ENCODE results near the gene OR5AC2.

Gene OR5AC2

DNA sequence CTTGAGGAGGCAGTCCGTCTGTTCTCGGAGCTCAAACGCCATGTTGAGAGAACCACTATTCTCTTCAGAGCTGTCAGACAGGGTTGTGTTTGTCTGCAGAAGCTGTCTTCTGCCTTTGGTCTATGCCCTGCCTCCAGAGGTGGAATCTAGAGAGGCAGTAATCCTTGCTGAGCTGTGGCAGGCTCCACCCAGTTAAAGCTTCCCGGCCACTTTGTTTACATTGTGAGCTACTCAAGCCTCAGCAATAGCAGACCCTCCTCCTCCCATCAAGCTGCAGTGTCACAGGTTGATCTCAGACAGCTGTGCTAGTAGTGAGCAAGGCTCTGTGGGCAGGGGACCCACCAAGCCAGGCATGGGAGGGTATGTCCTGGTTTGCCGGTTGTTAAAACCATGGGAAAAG lies 8.9 kb downstream of the OR5AC2 start:
- TF ChIP-seq TOX (CRISPR knock-in tag; IDR thresholded peaks at IDR 0.05; ENCODE audit: borderline replicate concordance) = no peak
- no peak for TF ChIP-seq ISL1 (CRISPR knock-in tag; IDR thresholded peaks at IDR 0.05)
- TF ChIP-seq PPARA (CRISPR knock-in tag; IDR thresholded peaks at IDR 0.05; ENCODE audit: borderline replicate concordance) = no peak
- TF ChIP-seq ZNF565 (CRISPR knock-in tag; conservative IDR thresholded peaks at IDR 0.05; ENCODE audit: low read depth) = no peak
- no peak for TF ChIP-seq ARNTL (CRISPR knock-in tag; IDR thresholded peaks at IDR 0.05; ENCODE audit: borderline replicate concordance, low read depth)
- no peak for TF ChIP-seq OSR1 (CRISPR knock-in tag; IDR thresholded peaks at IDR 0.05)
- TF ChIP-seq, protein P1, sequence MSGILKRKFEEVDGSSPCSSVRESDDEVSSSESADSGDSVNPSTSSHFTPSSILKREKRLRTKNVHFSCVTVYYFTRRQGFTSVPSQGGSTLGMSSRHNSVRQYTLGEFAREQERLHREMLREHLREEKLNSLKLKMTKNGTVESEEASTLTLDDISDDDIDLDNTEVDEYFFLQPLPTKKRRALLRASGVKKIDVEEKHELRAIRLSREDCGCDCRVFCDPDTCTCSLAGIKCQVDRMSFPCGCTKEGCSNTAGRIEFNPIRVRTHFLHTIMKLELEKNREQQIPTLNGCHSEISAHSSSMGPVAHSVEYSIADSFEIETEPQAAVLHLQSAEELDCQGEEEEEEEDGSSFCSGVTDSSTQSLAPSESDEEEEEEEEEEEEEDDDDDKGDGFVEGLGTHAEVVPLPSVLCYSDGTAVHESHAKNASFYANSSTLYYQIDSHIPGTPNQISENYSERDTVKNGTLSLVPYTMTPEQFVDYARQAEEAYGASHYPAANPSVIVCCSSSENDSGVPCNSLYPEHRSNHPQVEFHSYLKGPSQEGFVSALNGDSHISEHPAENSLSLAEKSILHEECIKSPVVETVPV (CRISPR knock-in tag; IDR thresholded peaks at IDR 0.05) = no peak
- TF ChIP-seq RARB (CRISPR knock-in tag; IDR thresholded peaks at IDR 0.05) = no peak
- TF ChIP-seq ZFP30 (CRISPR knock-in tag; IDR thresholded peaks at IDR 0.05) = no peak
- no peak for TF ChIP-seq ZC3H10 (CRISPR knock-in tag; IDR thresholded peaks at IDR 0.05)
- TF ChIP-seq ESRRG (CRISPR knock-in tag; IDR thresholded peaks at IDR 0.05) = no peak
- TF ChIP-seq ZFP3 (CRISPR knock-in tag; IDR thresholded peaks at IDR 0.05) = no peak
- TF ChIP-seq, protein P2, sequence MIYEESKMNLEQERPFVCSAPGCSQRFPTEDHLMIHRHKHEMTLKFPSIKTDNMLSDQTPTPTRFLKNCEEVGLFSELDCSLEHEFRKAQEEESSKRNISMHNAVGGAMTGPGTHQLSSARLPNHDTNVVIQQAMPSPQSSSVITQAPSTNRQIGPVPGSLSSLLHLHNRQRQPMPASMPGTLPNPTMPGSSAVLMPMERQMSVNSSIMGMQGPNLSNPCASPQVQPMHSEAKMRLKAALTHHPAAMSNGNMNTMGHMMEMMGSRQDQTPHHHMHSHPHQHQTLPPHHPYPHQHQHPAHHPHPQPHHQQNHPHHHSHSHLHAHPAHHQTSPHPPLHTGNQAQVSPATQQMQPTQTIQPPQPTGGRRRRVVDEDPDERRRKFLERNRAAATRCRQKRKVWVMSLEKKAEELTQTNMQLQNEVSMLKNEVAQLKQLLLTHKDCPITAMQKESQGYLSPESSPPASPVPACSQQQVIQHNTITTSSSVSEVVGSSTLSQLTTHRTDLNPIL (CRISPR knock-in tag; IDR thresholded peaks at IDR 0.05; ENCODE audit: low read depth) = no peak
- TF ChIP-seq, protein P3, sequence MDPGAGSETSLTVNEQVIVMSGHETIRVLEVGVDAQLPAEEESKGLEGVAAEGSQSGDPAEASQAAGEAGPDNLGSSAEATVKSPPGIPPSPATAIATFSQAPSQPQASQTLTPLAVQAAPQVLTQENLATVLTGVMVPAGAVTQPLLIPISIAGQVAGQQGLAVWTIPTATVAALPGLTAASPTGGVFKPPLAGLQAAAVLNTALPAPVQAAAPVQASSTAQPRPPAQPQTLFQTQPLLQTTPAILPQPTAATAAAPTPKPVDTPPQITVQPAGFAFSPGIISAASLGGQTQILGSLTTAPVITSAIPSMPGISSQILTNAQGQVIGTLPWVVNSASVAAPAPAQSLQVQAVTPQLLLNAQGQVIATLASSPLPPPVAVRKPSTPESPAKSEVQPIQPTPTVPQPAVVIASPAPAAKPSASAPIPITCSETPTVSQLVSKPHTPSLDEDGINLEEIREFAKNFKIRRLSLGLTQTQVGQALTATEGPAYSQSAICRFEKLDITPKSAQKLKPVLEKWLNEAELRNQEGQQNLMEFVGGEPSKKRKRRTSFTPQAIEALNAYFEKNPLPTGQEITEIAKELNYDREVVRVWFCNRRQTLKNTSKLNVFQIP (CRISPR knock-in tag; IDR thresholded peaks at IDR 0.05; ENCODE audit: borderline replicate concordance, low read depth) = no peak
- no peak for ATAC-seq

DNA sequence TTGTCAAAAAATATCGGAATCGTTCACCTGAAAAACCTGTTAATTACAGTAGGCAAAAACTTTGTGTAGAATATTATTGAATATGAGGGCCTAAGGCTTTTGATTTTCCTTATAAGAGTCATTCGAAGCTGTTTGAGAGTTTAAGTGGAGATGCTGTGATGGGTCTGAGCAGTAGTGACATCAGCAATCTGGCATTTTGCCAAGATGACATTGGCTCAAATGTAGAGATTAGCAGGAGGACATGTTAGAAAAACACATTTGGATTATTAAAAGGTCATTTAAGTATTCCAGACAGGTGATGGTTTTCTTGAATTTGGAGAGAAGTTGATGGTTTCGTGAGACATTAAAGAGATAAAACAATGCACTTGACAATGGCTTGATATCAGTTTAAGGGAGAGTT lies 12.9 kb downstream of the OR5AC2 start:
- no peak for TF ChIP-seq PPARA (CRISPR knock-in tag; IDR thresholded peaks at IDR 0.05; ENCODE audit: borderline replicate concordance)
- TF ChIP-seq CSDC2 (CRISPR knock-in tag; IDR thresholded peaks at IDR 0.05) = no peak
- TF ChIP-seq SNAI2 (CRISPR knock-in tag; IDR thresholded peaks at IDR 0.05) = no peak
- TF ChIP-seq ZFP30 (CRISPR knock-in tag; IDR thresholded peaks at IDR 0.05) = no peak
- no peak for TF ChIP-seq ZNF70 (CRISPR knock-in tag; IDR thresholded peaks at IDR 0.05)
- TF ChIP-seq, protein P2 (CRISPR knock-in tag; IDR thresholded peaks at IDR 0.05; ENCODE audit: low read depth) = no peak
- TF ChIP-seq BACH2 (CRISPR knock-in tag; IDR thresholded peaks at IDR 0.05; ENCODE audit: borderline replicate concordance) = no peak
- TF ChIP-seq ZNF8 (CRISPR knock-in tag; IDR thresholded peaks at IDR 0.05) = no peak
- ATAC-seq = no peak

DNA sequence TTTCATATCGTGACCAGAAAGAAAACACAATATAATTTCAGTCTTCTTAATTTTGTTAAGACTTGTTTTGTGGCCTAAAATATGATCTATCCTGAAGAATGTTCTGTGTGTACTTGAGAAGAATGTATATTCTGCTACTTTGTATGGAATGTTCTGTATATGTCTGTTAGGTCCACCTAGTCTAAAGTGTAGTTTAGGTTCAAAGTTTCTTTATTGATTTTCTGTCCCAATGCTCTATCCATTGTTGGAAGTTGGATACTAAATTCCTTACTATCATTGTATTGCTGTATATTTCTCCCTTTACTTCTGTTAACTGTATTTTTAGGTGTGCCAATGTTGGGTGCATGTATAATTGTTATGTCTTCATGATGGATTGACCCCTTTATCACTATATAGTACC lies 21.2 kb downstream of the OR5AC2 start:
- TF ChIP-seq ZNF565 (CRISPR knock-in tag; conservative IDR thresholded peaks at IDR 0.05; ENCODE audit: low read depth) (no peak), ESRRG (CRISPR knock-in tag; IDR thresholded peaks at IDR 0.05) (no peak), ZNF70 (CRISPR knock-in tag; IDR thresholded peaks at IDR 0.05) (no peak)
- no peak for ATAC-seq

DNA sequence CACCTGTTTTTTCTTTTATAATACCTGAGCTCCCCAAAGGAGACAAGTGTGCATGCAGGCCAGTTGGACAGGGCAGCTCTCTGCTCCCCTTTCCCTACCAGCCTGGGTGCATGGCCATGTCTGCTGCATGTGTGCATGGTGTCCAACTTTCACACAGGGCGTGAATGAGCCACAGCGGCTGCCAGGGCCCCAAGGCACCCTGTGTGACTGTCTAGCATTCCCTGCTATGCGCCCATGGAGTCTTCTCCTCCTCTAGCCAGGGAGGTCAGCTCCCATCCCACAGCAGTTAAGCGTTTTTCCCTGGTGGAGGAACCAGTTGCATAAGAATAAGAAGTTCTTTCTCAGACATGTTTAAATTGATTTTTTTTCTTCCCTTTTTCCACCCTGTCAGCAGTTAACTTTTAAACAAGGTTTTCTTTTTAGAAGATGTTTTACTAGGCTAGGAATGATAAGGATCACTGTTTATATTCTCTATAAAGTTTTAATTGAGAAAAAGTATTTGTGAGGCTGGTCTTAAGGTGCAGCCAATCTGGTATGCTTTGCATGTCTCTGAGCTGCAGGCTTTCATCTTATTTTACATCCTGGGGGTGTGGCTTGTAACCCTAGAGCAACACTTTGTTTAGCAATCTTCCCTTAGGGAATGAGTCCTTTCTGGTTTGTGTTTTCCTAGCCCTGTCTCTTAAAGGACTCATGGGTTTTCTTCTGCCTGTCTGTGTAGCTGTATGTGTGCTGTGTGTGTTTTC lies 23.0 kb downstream of the OR5AC2 start:
- no peak for ATAC-seq
- TF ChIP-seq ZC3H10 (CRISPR knock-in tag; IDR thresholded peaks at IDR 0.05) (no peak), SNAI2 (CRISPR knock-in tag; IDR thresholded peaks at IDR 0.05) (no peak), ZNF565 (CRISPR knock-in tag; conservative IDR thresholded peaks at IDR 0.05; ENCODE audit: low read depth) (no peak), TCF4 (CRISPR knock-in tag; IDR thresholded peaks at IDR 0.05; ENCODE audit: borderline replicate concordance) (no peak), ESRRG (CRISPR knock-in tag; IDR thresholded peaks at IDR 0.05) (no peak), ZFP3 (CRISPR knock-in tag; IDR thresholded peaks at IDR 0.05) (no peak), ISL1 (CRISPR knock-in tag; IDR thresholded peaks at IDR 0.05) (no peak), OSR1 (CRISPR knock-in tag; IDR thresholded peaks at IDR 0.05) (no peak), CSDC2 (CRISPR knock-in tag; IDR thresholded peaks at IDR 0.05) (no peak), ZNF8 (CRISPR knock-in tag; IDR thresholded peaks at IDR 0.05) (no peak), PPARA (CRISPR knock-in tag; IDR thresholded peaks at IDR 0.05; ENCODE audit: borderline replicate concordance) (no peak)
- TF ChIP-seq, protein P3 (CRISPR knock-in tag; IDR thresholded peaks at IDR 0.05; ENCODE audit: borderline replicate concordance, low read depth) = no peak
